GM18868 (cell line): ENCODE results near the gene TST.

Experiments used
- ATAC-seq: cut with Tn5 transposase; IDR thresholded peaks from one replicate; pipeline ENCODE4 v1.9.1; 2021; ENCODE audit warnings: mild to moderate bottlenecking, moderate library complexity; ENCODE audit not compliant: unreplicated experiment

TST gene

DNA sequence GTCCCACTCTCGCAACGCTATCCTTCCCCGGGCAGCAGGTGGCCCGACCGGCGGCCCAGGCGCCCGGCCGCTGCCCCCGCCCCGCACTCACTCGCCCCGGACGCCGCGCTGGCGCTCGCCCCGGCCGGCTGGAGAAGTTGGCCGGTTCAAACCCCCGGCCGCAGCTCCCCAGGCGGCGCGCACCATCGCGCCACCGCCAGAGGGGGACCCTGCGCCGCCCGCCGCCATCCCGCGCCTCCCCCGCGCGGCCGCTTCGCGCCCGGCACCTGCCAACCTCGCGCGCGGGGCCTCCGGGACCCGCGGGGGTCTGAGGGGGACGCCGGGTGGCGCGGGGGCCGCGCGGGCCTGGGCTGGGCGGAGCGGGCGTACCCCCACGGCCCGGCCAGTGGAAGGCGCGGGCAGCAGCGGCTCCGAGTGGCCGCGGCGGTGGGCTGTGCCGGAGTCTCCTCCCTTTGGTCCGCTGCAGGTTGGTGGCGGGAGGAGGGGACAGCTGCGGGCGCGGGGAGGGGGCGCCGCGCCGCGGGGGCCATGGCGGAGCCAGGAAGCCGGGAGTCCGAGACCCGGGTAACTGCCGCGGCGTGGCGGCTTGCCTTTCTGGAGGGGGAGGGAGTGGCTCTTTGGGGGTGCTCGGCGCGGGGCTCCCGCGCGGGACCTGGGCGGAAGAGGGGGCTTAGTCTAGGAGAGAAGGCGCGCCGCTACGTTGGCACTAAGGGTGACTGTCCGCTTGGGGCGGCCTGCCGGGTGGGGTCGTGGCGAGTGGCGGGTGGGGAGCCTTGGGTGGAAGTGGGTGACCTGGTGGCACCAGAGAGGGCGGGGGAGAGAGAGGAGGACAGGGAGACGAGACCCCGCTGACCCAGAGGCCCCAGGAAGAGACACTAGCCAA, at the start of gene TST, which contains the start of gene MPST:
TST (minus strand) TSS at position 139 of the 883 bp plus-strand sequence. CDS start 715 bp downstream, outside the sequence.
MPST (plus strand) TSS at position 434 of the 883 bp plus-strand sequence; CDS start at position 529, 95 bp downstream.
- ATAC-seq: peak; percentile 59

DNA sequence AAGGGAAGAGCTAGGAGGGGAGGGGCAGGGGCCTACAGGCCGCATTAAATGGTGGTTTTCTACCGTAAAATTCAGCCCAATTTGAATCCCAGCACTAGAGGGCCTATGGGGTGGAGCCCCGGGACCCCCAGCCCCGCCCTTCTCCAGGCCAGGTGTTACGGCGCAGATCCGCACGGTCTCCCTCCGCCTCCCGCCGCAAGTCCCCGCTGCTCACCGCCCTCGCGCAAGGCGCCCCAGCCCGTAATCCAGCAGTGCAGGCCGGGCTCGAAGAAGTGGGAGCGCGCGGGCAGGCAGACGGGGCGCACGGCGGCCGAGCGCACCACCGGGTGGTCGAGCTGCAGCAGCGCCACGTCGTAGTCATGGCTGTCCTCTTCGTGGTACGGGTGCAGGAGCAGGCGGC, 49.6 kb upstream of the TST start:
- ATAC-seq: no peak

- no peak for ATAC-seq
These were observed 48.2 kb upstream of the TST start for GRCh38 chr22:37067428-37067827.

- ATAC-seq: no peak
These were observed 46.7 kb upstream of the TST start for GRCh38 chr22:37065961-37066360.

DNA sequence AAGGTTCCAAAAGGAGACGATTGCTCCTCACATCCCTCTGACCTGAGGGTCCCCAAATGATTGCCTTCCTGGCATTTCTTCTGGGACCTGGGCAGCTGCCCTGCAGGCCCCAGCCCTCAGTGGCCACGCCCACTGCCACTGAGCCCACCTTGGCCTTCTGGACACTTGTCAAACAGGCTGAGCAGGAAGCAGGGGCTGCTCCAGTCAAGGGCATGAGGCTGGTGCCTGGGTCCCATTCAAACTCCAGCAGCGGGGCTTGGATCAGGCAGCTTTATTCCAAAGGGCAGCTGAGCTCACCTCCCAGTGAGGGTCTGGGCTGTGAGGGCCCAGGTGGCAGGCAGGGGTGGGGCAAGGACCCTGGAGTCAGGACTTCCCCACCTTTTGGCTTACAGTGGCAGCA, 45.9 kb upstream of the TST start:
- no peak for ATAC-seq

- no peak for ATAC-seq
These were observed 45.3 kb upstream of the TST start for GRCh38 chr22:37064553-37064952.

GRCh38 chr22:37063431-37064420, 44.5 kb upstream of the TST start:
- ATAC-seq: no peak

DNA sequence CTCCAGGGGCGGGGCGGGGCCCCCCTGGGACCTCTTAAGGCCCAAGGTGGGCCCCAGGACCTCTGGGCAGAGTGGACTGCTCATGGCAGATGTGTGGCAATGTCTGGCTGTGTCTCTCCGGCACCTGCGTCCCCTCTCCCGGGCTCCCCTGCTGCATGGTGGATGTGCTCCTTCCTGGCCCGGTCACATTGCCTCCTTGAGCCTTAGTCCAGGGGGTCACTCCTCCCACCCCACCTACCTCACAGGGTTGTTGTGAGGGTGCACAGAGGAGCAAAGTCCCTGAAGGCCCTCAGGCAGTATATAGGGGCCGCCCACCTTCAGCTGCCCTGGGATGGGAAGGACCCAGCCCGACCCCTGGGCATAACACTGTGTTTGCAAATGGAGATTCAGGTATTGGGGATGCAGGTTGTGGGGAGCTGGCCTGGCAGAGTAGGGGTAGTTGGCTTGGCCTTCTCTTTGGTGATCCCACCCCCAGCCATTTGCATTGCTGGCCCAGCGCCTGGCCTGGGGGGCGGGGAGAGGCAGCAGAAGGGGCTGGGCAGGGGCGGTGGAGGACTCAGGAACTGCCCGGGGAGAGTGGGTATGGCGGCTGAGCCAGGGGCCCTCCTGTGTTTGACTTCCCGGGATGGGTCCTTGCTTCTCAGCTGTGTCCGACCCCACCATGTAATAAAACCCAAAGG, 43.6 kb upstream of the TST start:
- ATAC-seq: no peak

GRCh38 chr22:37062376-37062675, 43.1 kb upstream of the TST start:
- ATAC-seq: no peak

- ATAC-seq: no peak
These were observed 42.5 kb upstream of the TST start for GRCh38 chr22:37061611-37062375.

- ATAC-seq: no peak
These were observed 41.8 kb upstream of the TST start for GRCh38 chr22:37060801-37061610.

DNA sequence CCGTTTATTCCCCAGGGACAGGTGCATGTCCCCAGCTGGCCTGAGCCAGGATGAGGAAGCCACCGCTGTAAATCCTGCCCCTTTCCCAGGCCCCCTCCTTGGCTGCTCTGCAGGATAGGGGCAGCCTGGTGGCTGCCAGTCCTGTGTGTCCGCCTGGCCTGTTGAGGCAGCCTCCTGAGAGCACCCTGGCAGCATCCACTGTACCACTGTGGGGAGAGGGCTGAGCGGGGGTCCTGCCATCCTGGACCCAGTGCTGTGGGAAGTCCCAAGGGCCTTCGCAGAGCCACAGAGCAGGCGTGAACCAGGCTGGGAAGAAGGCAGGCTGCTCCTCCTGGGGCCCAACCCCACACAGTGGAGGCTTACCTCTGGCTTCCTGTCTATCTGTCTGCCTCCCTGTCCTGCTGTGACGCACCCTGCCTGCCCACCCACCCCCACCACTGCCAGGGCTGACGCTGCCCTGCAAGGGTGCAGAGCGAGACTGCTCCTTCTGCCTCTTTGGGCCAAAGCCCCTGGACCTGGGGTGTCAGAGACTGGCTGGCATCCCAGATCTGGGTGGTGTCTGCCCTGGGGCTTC, 40.7 kb upstream of the TST start:
- ATAC-seq: no peak

GRCh38 chr22:37058917-37059701, 39.9 kb upstream of the TST start:
- ATAC-seq: no peak

- no peak for ATAC-seq
These were observed 38.7 kb upstream of the TST start for GRCh38 chr22:37057796-37058510.

DNA sequence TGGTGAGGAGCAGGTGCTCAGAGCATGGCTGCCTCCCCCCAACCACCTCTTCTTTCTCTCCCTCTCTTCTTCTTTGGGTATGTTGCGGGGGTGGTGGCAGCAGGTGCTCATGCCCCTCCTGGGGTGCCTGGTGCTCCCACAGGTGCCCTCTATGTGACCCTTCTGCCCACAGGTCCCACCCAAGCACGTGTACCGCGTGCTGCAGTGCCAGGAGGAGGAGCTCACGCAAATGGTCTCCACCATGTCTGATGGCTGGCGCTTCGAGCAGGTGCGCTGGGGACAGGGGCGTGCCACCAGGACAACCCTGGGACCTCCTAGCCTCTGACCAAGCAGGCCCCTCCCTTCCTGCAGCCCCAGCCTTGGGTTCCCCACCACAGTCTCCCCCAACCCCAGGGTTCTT, 38.0 kb upstream of the TST start:
- ATAC-seq: no peak

GRCh38 chr22:37056246-37056645, 37.0 kb upstream of the TST start:
- no peak for ATAC-seq

- no peak for ATAC-seq
These were observed 35.5 kb upstream of the TST start for GRCh38 chr22:37054600-37055365.
